GM21576 (cell line): ENCODE data around the gene CACNA2D2.
A peak's percentile ranks its signal among the peaks of the same experiment; 100 is the strongest.

Experiments
- ATAC-seq: cut with Tn5 transposase; IDR thresholded peaks from one replicate; pipeline ENCODE4 v1.9.1; 2021; ENCODE audit warnings: mild to moderate bottlenecking, moderate library complexity; ENCODE audit not compliant: unreplicated experiment

CACNA2D2 gene

GRCh38 chr3:50375258-50375931, 128.0 kb downstream of the CACNA2D2 start:
- no peak for ATAC-seq

- no peak for ATAC-seq
Observed at GRCh38 chr3:50374363-50375257, 128.8 kb downstream of the CACNA2D2 start.

- no peak for ATAC-seq
Observed at GRCh38 chr3:50373146-50374051, 130.0 kb downstream of the CACNA2D2 start.

- ATAC-seq, result no peak
Observed at GRCh38 chr3:50372349-50372748, 131.1 kb downstream of the CACNA2D2 start.

DNA sequence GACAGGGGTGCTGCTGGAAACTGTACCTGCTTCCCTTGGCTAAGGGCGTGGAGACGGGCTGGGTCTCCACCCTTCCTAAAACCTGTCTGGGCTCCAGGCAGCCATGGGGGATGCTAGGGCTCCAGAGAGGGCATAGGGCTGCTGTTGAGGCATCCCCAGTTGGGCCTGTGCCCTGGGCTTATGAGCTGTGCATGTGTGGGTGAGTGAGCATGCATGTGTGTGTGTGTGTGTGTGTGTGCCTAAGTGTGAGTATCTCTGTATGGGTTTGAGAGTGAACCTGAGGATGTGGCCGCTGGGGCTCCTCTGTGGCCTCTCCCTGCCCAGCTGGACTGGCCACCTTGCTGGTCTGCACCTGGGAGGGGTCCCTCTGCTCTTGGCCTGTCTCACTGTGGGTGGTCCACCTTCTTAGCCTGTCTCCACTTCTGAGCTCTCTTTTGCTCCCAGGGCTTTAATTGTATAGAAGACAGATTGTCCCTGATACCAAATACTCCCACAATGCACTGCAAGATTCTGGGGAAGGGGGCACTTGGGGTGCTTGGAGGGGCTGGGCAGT, 132.2 kb downstream of the CACNA2D2 start:
- no peak for ATAC-seq

GRCh38 chr3:50370594-50370993, 132.8 kb downstream of the CACNA2D2 start:
- no peak for ATAC-seq

DNA sequence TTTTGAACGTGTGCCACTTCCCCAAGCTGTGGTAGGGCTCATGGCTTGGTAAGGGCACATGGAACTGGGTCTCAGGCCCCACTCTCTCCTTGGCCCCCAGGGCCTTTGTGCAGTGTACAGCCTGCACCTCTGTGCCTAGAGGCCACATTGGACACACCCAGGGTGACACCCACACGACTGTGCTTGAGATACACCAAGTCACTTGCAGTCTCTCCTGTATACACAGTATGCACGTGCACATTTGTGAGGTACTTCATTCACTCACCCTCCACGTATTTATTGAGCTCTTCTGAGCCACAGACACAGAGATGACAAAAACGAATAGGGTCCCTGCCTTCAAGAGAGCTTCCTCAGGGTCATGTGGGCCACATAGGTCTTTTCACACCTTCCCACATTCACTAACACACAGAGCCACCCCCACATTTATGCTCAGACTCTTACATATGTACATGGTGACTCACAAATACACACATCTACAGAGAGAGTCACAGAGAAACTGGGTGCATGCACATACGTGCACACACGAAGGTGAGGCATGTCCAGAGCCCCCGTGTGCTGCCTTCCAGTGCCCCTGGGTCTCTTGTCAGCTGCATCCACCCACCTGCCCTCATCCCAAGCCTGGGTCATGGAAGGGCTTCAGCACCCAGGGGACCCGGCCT, 134.3 kb downstream of the CACNA2D2 start:
- ATAC-seq, result no peak

DNA sequence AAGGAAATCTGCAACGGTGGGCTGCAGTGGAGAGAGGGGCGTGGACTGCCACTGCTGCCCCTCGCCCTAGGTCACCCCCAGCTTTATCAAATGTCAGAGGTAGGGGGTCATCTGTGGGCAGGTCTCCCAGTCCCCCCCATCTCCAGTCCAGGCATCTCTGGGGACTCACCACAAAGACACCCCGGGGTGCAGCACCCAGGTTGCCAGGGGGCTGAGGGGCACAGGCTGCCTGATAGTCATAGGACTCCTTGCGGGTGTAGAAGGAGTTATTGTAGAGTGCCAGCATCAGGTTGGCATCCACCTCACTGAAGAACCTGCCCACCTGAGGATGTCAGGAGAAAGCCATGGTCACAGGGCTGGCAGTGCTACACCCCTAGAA, 137.6 kb downstream of the CACNA2D2 start:
- ATAC-seq, result no peak

DNA sequence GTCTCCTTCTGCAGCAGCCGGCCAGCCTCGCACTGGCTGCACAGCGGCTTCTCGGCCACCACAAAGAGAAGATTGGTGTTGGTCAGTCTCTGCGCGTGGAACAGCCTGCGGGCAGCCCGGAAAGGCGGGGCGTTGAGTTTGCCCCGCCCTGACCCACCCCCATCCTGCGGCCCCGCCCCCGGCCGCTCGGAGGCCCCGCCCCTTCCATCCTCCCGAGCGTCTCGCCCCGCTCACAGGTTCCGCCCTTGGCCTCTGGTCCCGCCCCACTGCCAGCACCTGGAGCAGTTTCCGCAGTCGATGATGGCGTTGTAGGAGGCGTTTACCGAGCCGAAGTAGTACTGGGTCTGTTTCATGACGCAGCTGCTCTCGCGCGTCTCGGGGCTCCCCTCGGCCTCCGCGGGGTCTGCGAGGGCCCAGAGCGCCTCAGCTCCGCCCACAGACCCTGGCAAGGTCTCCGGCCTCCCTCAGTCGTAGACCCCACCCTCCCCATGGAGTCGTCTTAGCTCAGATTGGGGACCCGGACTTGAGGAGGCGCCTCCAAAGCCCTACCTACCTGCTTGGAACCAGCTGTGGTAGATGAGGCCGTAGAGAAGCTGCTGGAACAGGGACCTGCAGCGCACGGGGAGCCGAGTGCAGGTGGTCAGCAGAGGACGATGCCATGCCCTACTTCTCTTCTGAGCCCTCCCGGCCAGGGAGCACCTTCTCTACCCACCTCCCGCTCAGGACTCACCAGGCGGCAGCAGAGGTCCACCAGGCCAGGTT, 138.2 kb downstream of the CACNA2D2 start:
- peak; percentile 90 for ATAC-seq

- no peak for ATAC-seq
Observed at GRCh38 chr3:50364573-50365079, 138.8 kb downstream of the CACNA2D2 start.

- ATAC-seq, result peak; percentile 2
Observed at GRCh38 chr3:50359760-50360110, 143.7 kb downstream of the CACNA2D2 start.

GRCh38 chr3:50358911-50359759, 144.3 kb downstream of the CACNA2D2 start, which contains the start of gene TMEM115:
TMEM115 (minus strand) TSS chr3:50359521; CDS start chr3:50359063, 458 bp downstream.
- ATAC-seq, result peak; percentile 99

DNA sequence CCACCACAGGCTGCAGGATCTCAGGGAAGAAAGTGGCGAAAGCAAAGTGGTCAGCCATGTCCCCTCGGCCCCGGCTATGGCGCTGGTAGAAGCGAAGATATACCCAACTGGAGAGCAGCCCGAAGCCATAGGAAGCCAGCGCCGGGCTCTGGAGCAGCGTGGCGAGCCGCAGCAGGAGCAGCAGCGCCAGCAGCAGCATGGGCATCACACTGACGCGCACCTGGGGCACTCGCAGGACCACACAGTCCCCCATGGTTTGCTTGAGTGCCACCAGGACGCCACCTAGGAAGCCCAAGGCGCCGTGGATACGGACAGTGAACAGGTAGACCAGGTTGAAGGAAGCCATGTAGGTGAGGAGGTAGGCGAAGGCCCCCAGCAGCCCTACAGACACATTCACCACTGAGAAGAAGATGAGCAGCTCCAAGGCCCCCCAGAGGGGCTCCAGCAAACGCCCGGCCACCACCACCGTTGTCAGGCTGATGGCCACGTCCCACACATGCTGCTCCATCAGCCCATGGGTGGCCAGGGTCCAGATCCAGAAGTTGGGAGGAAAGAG, 145.0 kb downstream of the CACNA2D2 start:
- ATAC-seq, result no peak

- no peak for ATAC-seq
Observed at GRCh38 chr3:50357481-50357880, 146.0 kb downstream of the CACNA2D2 start.

- no peak for ATAC-seq
Observed at GRCh38 chr3:50356553-50356952, 146.9 kb downstream of the CACNA2D2 start.

DNA sequence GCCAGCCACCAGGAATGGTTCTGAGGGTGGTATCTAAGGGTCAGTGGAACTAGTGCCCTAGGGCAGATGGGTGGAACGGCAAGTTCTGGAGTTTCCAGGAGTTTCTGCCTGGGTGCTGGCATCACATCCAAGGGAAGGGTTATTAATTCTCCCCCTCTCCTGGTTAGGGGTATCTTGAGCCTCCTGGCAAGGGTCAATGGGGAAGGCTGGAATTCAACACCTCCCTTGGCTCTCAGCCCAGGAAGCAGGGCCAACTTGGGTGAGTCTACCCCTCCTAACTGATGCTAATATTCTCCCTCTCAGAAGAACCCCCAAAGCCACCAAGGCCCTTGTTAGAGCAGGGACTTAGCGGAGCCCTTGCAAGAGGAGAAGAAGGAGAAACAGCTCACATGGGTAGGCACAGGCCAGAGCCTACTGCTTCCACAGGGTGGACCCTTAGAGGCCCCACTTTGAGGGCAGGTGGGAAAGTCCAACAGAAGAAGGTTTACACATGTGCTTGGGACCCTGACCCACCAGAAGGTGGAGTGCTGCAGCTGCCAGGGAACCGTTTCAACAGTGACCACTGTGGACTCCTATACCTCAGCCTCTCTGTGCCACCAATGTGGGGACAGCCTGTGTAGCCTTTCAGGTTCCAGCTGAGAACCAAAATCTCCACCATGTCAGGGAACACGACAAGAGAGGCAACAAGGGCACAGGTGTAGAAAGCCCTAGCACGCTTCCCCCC, 147.4 kb downstream of the CACNA2D2 start:
- no peak for ATAC-seq

DNA sequence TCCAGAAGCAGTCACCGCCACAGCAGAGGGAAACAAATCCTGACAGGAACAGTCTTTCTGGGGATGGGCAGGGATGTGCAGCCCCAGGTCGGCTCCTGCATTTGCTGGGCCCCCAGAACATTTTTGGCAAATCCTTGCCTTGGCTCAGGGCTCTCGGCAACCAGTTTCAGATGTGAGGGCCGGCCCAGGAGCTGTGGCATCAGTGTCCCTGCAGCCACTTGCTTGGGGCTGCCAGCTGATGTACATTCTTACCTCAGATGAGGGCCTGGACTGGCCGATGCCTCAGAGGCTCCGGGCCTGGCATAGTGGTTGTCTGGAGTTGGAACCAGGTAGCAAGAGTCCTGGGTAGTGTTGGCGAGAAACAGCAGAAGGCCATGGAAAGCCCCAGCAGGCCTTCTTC, 148.6 kb downstream of the CACNA2D2 start:
- no peak for ATAC-seq
